CD4-positive, alpha-beta T cell (primary cell): ENCODE data around the gene ZNF280D. TPM values are rescaled to one million over a fixed set of nuclear protein-coding genes. Genes with fewer than 3 reads are reported as not detected.

Source experiments
- ATAC-seq: fragments of 200-7000 bp; cut with Tn5 transposase; one replicate; pipeline ENCODE4 v1.10.0; 2022; ENCODE audit warnings: mild to moderate bottlenecking; ENCODE audit not compliant: poor library complexity
- CTCF ChIA-PET: fragments of 350-600 bp; sonication (Branson Sonifier 250); formaldehyde crosslinking; loops from one replicate; lab custom pipeline; 2021; ENCODE audit warnings: antibody characterized with exemption, inconsistent platforms; lab: Charles Lee
- POLR2A ChIA-PET: fragments of 350-600 bp; sonication (Branson Sonifier 250); formaldehyde crosslinking; loops from one replicate; lab custom pipeline; 2021; ENCODE audit warnings: antibody characterized with exemption, inconsistent platforms; lab: Charles Lee
- DNase-seq, 14 experiments: peaks; one replicate each; pipeline ENCODE4 v3.0.0-alpha.2; 2013 to 2020; ENCODE audit warnings: mixed read lengths in 2 of 14
- H3K27ac ChIP-seq, 2 donors: one replicate each; pipeline versions ENCODE4 v1.5.1 to v1.7.0; 2013; ENCODE audit warnings: low read length in 2 of 2, low read depth in 1 of 2, mild to moderate bottlenecking in 1 of 2
- H3K27me3 ChIP-seq, 2 experiments: 1 replicate in 1 of 2; 2 replicates in 1 of 2; pipeline versions ENCODE4 v1.6.1 to v1.7.0; 2013; ENCODE audit warnings: low read length in 2 of 2, control low read depth in 1 of 2, mild to moderate bottlenecking in 1 of 2, moderate library complexity in 1 of 2; ENCODE audit not compliant: insufficient read depth in 2 of 2, control insufficient read depth in 1 of 2
- H3K36me3 ChIP-seq: one replicate; pipeline ENCODE4 v1.6.1; 2013; ENCODE audit warnings: low read length, control low read depth; ENCODE audit not compliant: insufficient read depth
- H3K4me1 ChIP-seq: one replicate; pipeline ENCODE4 v1.6.1; 2013; ENCODE audit warnings: low read length, control low read depth; ENCODE audit not compliant: insufficient read depth
- H3K4me3 ChIP-seq: one replicate; pipeline ENCODE4 v1.5.1; 2013; ENCODE audit warnings: mild to moderate bottlenecking, low read length, moderate library complexity
- H3K9me3 ChIP-seq, 2 experiments: 1 replicate in 1 of 2; 2 replicates in 1 of 2; pipeline versions ENCODE4 v1.6.1 to v1.7.0; 2013; ENCODE audit warnings: low read length in 2 of 2, mild to moderate bottlenecking in 2 of 2, control low read depth in 1 of 2, moderate library complexity in 1 of 2; ENCODE audit not compliant: control insufficient read depth in 1 of 2, insufficient read depth in 1 of 2
- H3K27ac Mint-ChIP-seq: one replicate; pipeline ENCODE4 v1.8.0; 2020; ENCODE audit warnings: mixed read lengths
- H3K27me3 Mint-ChIP-seq: one replicate; pipeline ENCODE4 v1.8.0; 2021; ENCODE audit warnings: mixed read lengths
- H3K36me3 Mint-ChIP-seq: one replicate; pipeline ENCODE4 v1.8.0; 2021; ENCODE audit warnings: low read depth, mixed read lengths
- H3K4me1 Mint-ChIP-seq: one replicate; pipeline ENCODE4 v1.8.0; 2021; ENCODE audit warnings: low read depth, mixed read lengths
- H3K4me3 Mint-ChIP-seq: one replicate; pipeline ENCODE4 v1.8.0; 2020; ENCODE audit warnings: mild to moderate bottlenecking, mixed read lengths
- H3K9me3 Mint-ChIP-seq: one replicate; pipeline ENCODE4 v1.8.0; 2020; ENCODE audit warnings: mixed read lengths
- intact Hi-C, 2 experiments: fragments of 100-400 bp; cut with DNase I in 1 of 2; cut with micrococcal nuclease in 1 of 2; formaldehyde crosslinking; loops; one replicate each; pipeline versions ENCODE4 v1.15.1 to v1.9.0; 2023 to 2025; cut with DNase I, micrococcal nuclease
- total RNA-seq, 174 experiments: library from RNA in 2 of 174; stranded (reverse) in 2 of 174; gene quantifications; one replicate each; pipeline ENCODE4 v1.2.3 and lab custom pipeline; 2021 to 2026
- TF ChIP-seq, protein P1 (sequence below): fragments of 200-600 bp; IDR thresholded peaks from one replicate; pipeline ENCODE4 v1.8.0; 2022; ENCODE audit warnings: antibody characterized with exemption, mild to moderate bottlenecking

The ZNF280D gene
- total RNA-seq, 2 experiments from 2014 or later, result 27.2 to 30.3 TPM

DNA sequence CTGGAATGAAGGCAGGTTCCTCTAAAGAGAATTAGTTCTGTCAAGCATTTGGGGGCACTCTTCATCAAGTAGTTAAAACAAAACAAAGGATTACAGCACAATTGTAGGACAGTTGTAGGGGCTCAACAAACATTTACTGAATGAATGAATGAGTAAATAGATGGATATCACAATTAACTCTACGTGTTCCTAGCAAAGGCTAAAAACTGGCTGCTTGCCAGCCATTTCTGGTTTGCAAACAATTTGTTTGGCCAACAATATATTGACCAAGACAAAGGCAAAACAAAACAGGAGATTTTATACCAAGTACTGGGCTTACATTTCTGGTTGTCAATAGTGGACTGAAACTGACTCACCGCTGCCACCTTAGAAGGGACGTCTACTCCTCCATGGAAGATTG, 116.8 kb downstream of the ZNF280D start:
- H3K27me3 Mint-ChIP-seq, result peaks cover 7% of the 10 kb centered on the region
- H3K27ac Mint-ChIP-seq, result no peak overlapping the region
- Histone ChIP-seq H3K27me3 (peaks cover 3 to 4% of the 10 kb centered on the region in 2 experiments), H3K36me3 (no peaks in the 10 kb centered on the region), H3K4me3 (no peak overlapping the region), H3K9me3 (peaks cover 0 to 3% of the 10 kb centered on the region in 2 experiments), H3K4me1 (no peaks in the 10 kb centered on the region), H3K27ac (no peak overlapping the region)
- intact Hi-C loops, result no loop called here
- ATAC-seq, result no peak
- CTCF ChIA-PET, result no interaction called here
- peaks cover 6% of the 10 kb centered on the region for H3K4me1 Mint-ChIP-seq
- no peak overlapping the region for H3K4me3 Mint-ChIP-seq
- peaks cover 6% of the 10 kb centered on the region for H3K9me3 Mint-ChIP-seq
- no peak for DNase-seq
- POLR2A ChIA-PET, result no interaction called here
- no peaks in the 10 kb centered on the region for H3K36me3 Mint-ChIP-seq
- TF ChIP-seq, protein P1, sequence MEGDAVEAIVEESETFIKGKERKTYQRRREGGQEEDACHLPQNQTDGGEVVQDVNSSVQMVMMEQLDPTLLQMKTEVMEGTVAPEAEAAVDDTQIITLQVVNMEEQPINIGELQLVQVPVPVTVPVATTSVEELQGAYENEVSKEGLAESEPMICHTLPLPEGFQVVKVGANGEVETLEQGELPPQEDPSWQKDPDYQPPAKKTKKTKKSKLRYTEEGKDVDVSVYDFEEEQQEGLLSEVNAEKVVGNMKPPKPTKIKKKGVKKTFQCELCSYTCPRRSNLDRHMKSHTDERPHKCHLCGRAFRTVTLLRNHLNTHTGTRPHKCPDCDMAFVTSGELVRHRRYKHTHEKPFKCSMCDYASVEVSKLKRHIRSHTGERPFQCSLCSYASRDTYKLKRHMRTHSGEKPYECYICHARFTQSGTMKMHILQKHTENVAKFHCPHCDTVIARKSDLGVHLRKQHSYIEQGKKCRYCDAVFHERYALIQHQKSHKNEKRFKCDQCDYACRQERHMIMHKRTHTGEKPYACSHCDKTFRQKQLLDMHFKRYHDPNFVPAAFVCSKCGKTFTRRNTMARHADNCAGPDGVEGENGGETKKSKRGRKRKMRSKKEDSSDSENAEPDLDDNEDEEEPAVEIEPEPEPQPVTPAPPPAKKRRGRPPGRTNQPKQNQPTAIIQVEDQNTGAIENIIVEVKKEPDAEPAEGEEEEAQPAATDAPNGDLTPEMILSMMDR, result no peak

DNA sequence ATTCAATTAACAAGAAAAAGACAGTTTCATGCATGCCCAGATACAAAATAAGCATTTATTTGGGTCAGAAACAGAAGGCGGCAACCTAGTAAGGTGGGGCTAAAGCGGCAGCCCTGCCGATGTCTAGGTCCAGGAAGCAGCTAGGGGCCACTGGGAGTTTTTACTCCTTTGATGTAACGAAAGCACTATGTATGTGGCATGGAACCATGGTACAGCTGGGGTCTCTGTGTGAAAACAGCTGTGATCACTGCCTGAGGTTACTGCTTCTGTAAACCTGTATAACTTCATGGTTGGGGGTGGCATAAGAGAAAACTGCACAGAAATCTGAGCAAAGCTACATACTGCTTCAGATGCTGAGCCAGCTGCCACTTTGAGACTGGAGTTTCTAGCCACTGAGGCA, 119.5 kb downstream of the ZNF280D start:
- H3K4me3 ChIP-seq, result no peak overlapping the region
- Mint-ChIP-seq H3K4me3 (no peak overlapping the region), H3K4me1 (peaks cover 6% of the 10 kb centered on the region), H3K9me3 (peaks cover 2% of the 10 kb centered on the region), H3K36me3 (no peaks in the 10 kb centered on the region), H3K27me3 (peaks cover 15% of the 10 kb centered on the region), H3K27ac (no peak overlapping the region)
- ATAC-seq (no peak), DNase-seq (no peak)
- peaks cover 3 to 7% of the 10 kb centered on the region in 2 experiments for H3K27me3 ChIP-seq
- intact Hi-C loops, result no loop called here
- no peaks in the 10 kb centered on the region for H3K9me3 ChIP-seq
- no peak overlapping the region for H3K27ac ChIP-seq
- H3K36me3 ChIP-seq, result no peaks in the 10 kb centered on the region
- ChIA-PET CTCF (no interaction called here), POLR2A (interaction anchor here (0.6 to 0.7 kb wide), 2 partner anchors 42 to 1374 kb away, joined by 3 read pairs; no protein-coding TSS in a partner anchor)
- H3K4me1 ChIP-seq, result no peaks in the 10 kb centered on the region
- TF ChIP-seq, protein P1, result no peak

DNA sequence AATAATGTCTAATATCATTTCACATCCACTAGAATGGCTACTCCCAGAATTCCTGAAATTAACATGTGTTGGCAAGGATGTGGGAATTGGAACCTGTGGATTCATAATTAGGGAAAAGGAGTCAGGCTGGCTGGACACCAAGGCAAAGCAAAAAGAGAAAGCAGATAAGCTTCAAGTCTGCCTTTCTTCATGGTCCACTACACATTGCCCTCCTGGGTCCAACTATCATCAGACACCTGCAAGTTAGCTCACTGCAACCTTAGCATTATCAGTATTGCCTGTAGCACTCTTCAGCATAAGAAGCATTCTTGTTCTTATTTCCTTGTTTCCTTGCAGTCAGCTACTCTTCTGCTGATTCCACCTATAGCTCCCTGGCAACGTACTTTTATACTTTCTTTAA, 124.3 kb downstream of the ZNF280D start:
- POLR2A ChIA-PET, result no interaction called here
- Mint-ChIP-seq H3K36me3 (no peaks in the 10 kb centered on the region), H3K4me3 (no peak overlapping the region), H3K9me3 (peaks cover 10% of the 10 kb centered on the region), H3K27ac (no peak overlapping the region), H3K4me1 (peaks cover 5% of the 10 kb centered on the region), H3K27me3 (peaks cover 23% of the 10 kb centered on the region)
- ATAC-seq (no peak), DNase-seq (no peak)
- peaks cover 3% of the 10 kb centered on the region in 2 experiments for H3K27me3 ChIP-seq
- H3K9me3 ChIP-seq, result no peaks in the 10 kb centered on the region
- no peaks in the 10 kb centered on the region for H3K36me3 ChIP-seq
- intact Hi-C loops, result no loop called here
- CTCF ChIA-PET, result no interaction called here
- H3K4me1 ChIP-seq, result no peaks in the 10 kb centered on the region
- TF ChIP-seq, protein P1, result no peak
- H3K4me3 ChIP-seq, result no peak overlapping the region
- H3K27ac ChIP-seq, result no peak overlapping the region
